GM12878 (cell line): ENCODE data around the gene ZNF182. TPM values are rescaled to one million over a fixed set of nuclear protein-coding genes. Genes with fewer than 3 reads are reported as not detected.

Source experiments
- ATAC-seq: fragments of 200-7000 bp; cut with Tn5 transposase; 3 replicates; pipeline ENCODE4 v1.9.1; 2020; ENCODE audit warnings: mild to moderate bottlenecking, moderate library complexity
- BruUV-seq: library from RNA; stranded (reverse); fragments of 400-500 nt; replicated peaks from 2 replicates; lab custom pipeline; 2021; lab: Mats Ljungman, UMichigan
- CTCF ChIA-PET: fragments of 300-600 bp; sonication (Branson Sonifier 250); formaldehyde crosslinking; extraction: SDS; loops from one replicate; lab custom pipeline; 2021; ENCODE audit warnings: inconsistent platforms; lab: Yijun Ruan, JAX
- POLR2A ChIA-PET: fragments of 350-600 bp; formaldehyde crosslinking; extraction: SDS; loops from one replicate; lab custom pipeline; 2021; ENCODE audit warnings: inconsistent platforms; lab: Charles Lee
- RAD21 ChIA-PET: fragments of 300-600 bp; sonication (Branson Sonifier 250); formaldehyde crosslinking; loops from one replicate; lab custom pipeline; 2023; ENCODE audit warnings: antibody characterized with exemption; ENCODE audit not compliant: unreplicated experiment; lab: Charles Lee
- SMC1A ChIA-PET: fragments of 300-600 bp; sonication (Branson Sonifier 250); formaldehyde crosslinking; loops from one replicate; lab custom pipeline; 2023; ENCODE audit not compliant: unreplicated experiment, uncharacterized antibody; lab: Charles Lee
- DNase-seq: peaks from one replicate; pipeline ENCODE4 v3.0.0-alpha.2; 2011; ENCODE audit warnings: low read depth, low spot score
- FAIRE-seq: peaks from 3 replicates; lab custom pipeline; 2011; peaks lifted over from hg19 to GRCh38; lab: Jason Lieb, UNC
- H2AFZ ChIP-seq: 2 replicates; pipeline ENCODE4 v1.6.0; 2011; ENCODE audit warnings: low read depth, low read length, control low read depth; ENCODE audit not compliant: control insufficient read depth
- H3K27ac ChIP-seq: 2 replicates; pipeline ENCODE4 v1.5.1; 2011; ENCODE audit warnings: control low read depth; ENCODE audit not compliant: control insufficient read depth, insufficient read depth
- H3K27me3 ChIP-seq, 2 experiments: replicated peaks in 1 of 2; 2 replicates each; pipeline versions ENCODE4 v1.6.0 to v1.6.1; 2011; ENCODE audit warnings: low read length in 1 of 2; ENCODE audit not compliant: control insufficient read depth in 2 of 2, insufficient read depth in 2 of 2
- H3K36me3 ChIP-seq, 2 experiments: 2 replicates each; pipeline ENCODE4 v1.5.1; 2011; ENCODE audit warnings: low read length in 1 of 2; ENCODE audit not compliant: control insufficient read depth in 2 of 2, insufficient read depth in 2 of 2
- H3K4me1 ChIP-seq: 2 replicates; pipeline ENCODE4 v1.6.1; 2011; ENCODE audit warnings: mild to moderate bottlenecking, low read length, moderate library complexity, mixed read lengths; ENCODE audit not compliant: control insufficient read depth, insufficient read depth
- H3K4me2 ChIP-seq: 2 replicates; pipeline ENCODE4 v1.6.0; 2011; ENCODE audit warnings: control low read depth; ENCODE audit not compliant: control insufficient read depth, insufficient read depth
- H3K4me3 ChIP-seq: fragments of 200-600 bp; sonication (generic); 2 replicates; pipeline ENCODE4 v1.5.1; 2016
- H3K79me2 ChIP-seq: 2 replicates; pipeline ENCODE4 v1.6.0; 2011; ENCODE audit warnings: low read length; ENCODE audit not compliant: control insufficient read depth, insufficient read depth
- H3K9ac ChIP-seq: 2 replicates; pipeline ENCODE4 v1.8.0; 2011; ENCODE audit warnings: low read length, control low read depth, mixed read lengths; ENCODE audit not compliant: control insufficient read depth, insufficient read depth
- H3K9me3 ChIP-seq: replicated peaks from 3 replicates; pipeline ENCODE4 v1.5.1; 2011; ENCODE audit warnings: mild to moderate bottlenecking, low read length; ENCODE audit not compliant: control insufficient read depth, insufficient read depth
- H4K20me1 ChIP-seq: 2 replicates; pipeline ENCODE4 v1.6.0; 2011; ENCODE audit not compliant: control insufficient read depth, insufficient read depth
- EP300 ChIP-seq, 2 experiments: fragments of 150-350 bp in 1 of 2; IDR thresholded peaks; 2 replicates each; pipeline ENCODE4 v1.6.1; 2011 to 2012; ENCODE audit warnings: low read depth in 2 of 2, low read length in 2 of 2, borderline replicate concordance in 1 of 2, improper control_type of control experiment in 1 of 2, inconsistent platforms in 1 of 2; ENCODE audit not compliant: control insufficient read depth in 1 of 2
- IRF3 ChIP-seq: fragments of 450-650 bp; IDR thresholded peaks from 2 replicates; pipeline ENCODE4 v1.6.1; 2014; ENCODE audit warnings: mild to moderate bottlenecking
- KLF5 ChIP-seq: fragments of 450-650 bp; IDR thresholded peaks from 2 replicates; pipeline ENCODE4 v1.6.1; 2014; ENCODE audit warnings: mild to moderate bottlenecking; ENCODE audit not compliant: partially characterized antibody
- NKRF ChIP-seq: fragments of 450-650 bp; conservative IDR thresholded peaks from 2 replicates; pipeline ENCODE4 v1.6.1; 2017; ENCODE audit warnings: mild to moderate bottlenecking, moderate library complexity
- SREBF2 ChIP-seq: IDR thresholded peaks from 2 replicates; pipeline ENCODE4 v1.6.1; 2012; ENCODE audit warnings: mild to moderate bottlenecking, low read length
- ZNF687 ChIP-seq: fragments of 450-650 bp; IDR thresholded peaks from 2 replicates; pipeline ENCODE4 v1.6.1; 2017; ENCODE audit warnings: mild to moderate bottlenecking, moderate library complexity
- WGBS: methylation state at CpG from one replicate; pipeline ENCODE4 v1.1.6; 2016; ENCODE audit warnings: low lambda C conversion rate; ENCODE audit not compliant: insufficient replicate concordance, insufficient coverage; ENCODE audit errors: missing lambda C conversion rate; 5-methylcytosine and 5-hydroxymethylcytosine counted together
- in situ Hi-C: fragments of 300-500 bp; cut with MboI; formaldehyde crosslinking; loops from 9 replicates; pipeline ENCODE4 v1.14.3; 2018; ENCODE audit warnings: mixed read lengths
- intact Hi-C: fragments of 100-400 bp; cut with micrococcal nuclease; formaldehyde crosslinking; loops from one replicate; pipeline ENCODE4 v1.14.2; 2022; ENCODE audit not compliant: unreplicated experiment
- polyA plus RNA-seq, 11 experiments: library from polyadenylated mRNA; depleted of rRNA in 4 of 11; unstranded in 6 of 11; stranded (reverse) in 5 of 11; fragments of >200 nt; fragmentation: Nextera tagmentation in 4 of 11; fragmentation: Illumina TruSeq in 1 of 11; extraction: Ambion mirVana in 4 of 11; extraction: Trizol in 1 of 11; gene quantifications; 1 replicate in 1 of 11; 2 replicates in 10 of 11; pipeline versions ENCODE4 v1.2.1 to v1.2.3, GENCODE V29; 2011 to 2016; ENCODE audit warnings: inconsistent platforms in 2 of 11, missing spikeins in 2 of 11, low read depth in 1 of 11
- total RNA-seq, 4 experiments: library from RNA; depleted of rRNA in 3 of 4; stranded (reverse); fragments of >200 nt in 3 of 4; fragmentation: Illumina TruSeq in 1 of 4; extraction: Trizol in 1 of 4; gene quantifications; 2 replicates each; pipeline versions ENCODE4 v1.2.1 to v1.2.3, GENCODE V29; 2013 to 2021

The ZNF182 gene
- total and polyA plus RNA-seq, 10 of the 15 experiments (the other 5 are each of a cell fraction or from before 2014, with no cell fraction given) = 0.85 to 7.0 (median 5.3) TPM

- no peaks in the 10 kb centered on the region for H3K27me3 ChIP-seq
- FAIRE-seq (no peak), DNase-seq (no peak), ATAC-seq (peak; percentile 35; the same call in 1 of the 3 replicates)
- POLR2A ChIA-PET = no interaction called here
- H3K27ac ChIP-seq = no peak overlapping the region
- H4K20me1 ChIP-seq = no peaks in the 10 kb centered on the region
- H3K4me1 ChIP-seq = no peaks in the 10 kb centered on the region
- no peak overlapping the region for H3K4me3 ChIP-seq
- BruUV-seq = no TSS peak
- H3K36me3 ChIP-seq = no peaks in the 10 kb centered on the region
- H3K4me2 ChIP-seq = no peak overlapping the region
- intact Hi-C loops (no loop called here), in situ Hi-C loops (no loop called here)
- SMC1A ChIA-PET = interaction anchor here (1.1 to 1.6 kb wide), 2 partner anchors 83 to 84 kb away, joined by 3 to 4 read pairs; no protein-coding TSS in a partner anchor
- TF ChIP-seq KLF5 = no peak
- no peak for TF ChIP-seq SREBF2
- no peak for TF ChIP-seq EP300 (IDR thresholded peaks at IDR 0.05; ENCODE audit: borderline replicate concordance in 1 of 2, control insufficient read depth in 1 of 2, low read depth in 2 of 2, low read length in 2 of 2)
- no peak for TF ChIP-seq IRF3
- no peak for TF ChIP-seq ZNF687
- no peak for TF ChIP-seq NKRF
- no peaks in the 10 kb centered on the region for H3K9me3 ChIP-seq
- no peaks in the 10 kb centered on the region for H3K79me2 ChIP-seq
- no peak overlapping the region for H3K9ac ChIP-seq
- RAD21 ChIA-PET = interaction anchor here (0.6 to 1.2 kb wide), 2 partner anchors 36 to 84 kb away, joined by 3 read pairs; no protein-coding TSS in a partner anchor
- CTCF ChIA-PET = interaction anchor here (0.9 to 1.2 kb wide), 4 partner anchors 9 to 105 kb away, joined by 3 to 4 read pairs (median 3); no protein-coding TSS in a partner anchor
- 20% methylated on average over 3 of the region's 3 CpGs for WGBS
- no peak overlapping the region for H2AFZ ChIP-seq
Measured at GRCh38 chrX:47936940-47937317, 66.9 kb downstream of the ZNF182 start.
